Measurements from ENCODE around the gene HSPA2.

The HSPA2 gene

DNA sequence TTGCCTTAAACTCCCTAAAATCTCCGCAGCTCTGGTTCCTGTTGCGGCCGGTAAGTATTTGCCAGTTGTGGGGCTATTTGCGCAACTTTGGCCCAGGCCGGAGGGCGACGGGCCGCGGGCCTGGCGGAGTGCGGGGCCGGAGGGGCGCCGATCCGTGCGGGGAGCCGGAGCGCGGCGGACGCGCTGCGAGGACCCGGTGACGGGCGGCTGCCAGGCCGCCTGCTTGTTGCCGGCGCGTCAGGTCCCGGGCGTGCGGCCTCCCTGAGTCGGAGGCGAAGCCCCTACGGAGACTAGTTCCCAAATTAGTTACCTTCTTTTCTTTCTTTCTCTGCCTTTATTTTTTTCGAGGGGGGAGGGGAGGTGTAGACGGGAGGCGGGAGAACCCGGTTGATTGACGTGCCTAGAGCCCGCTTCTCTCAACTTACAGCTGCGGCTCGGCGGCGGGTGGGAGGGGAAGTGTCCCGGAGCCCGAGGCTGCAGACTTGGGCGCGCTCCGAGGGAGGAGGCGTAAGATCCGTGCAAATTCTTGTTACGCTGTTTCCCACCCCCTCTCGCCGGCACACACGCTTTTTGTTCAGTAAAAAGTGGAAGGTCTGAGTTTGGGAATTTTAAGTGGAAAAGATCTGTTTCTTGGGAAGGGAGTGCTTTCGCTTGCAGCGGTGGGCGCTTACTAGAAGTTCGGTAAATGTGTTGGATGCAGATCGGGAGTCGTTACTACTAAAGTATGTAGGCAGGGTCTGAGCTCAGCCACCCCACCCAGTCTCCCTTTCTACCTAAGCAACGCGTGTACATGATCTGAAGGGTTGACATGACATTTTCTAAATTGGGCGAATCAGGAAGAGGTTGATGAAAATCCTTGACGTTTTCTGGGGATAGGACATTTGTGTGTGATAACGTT is 35.4 kb upstream of the HSPA2 start:
- TF ChIP-seq, protein P1, sequence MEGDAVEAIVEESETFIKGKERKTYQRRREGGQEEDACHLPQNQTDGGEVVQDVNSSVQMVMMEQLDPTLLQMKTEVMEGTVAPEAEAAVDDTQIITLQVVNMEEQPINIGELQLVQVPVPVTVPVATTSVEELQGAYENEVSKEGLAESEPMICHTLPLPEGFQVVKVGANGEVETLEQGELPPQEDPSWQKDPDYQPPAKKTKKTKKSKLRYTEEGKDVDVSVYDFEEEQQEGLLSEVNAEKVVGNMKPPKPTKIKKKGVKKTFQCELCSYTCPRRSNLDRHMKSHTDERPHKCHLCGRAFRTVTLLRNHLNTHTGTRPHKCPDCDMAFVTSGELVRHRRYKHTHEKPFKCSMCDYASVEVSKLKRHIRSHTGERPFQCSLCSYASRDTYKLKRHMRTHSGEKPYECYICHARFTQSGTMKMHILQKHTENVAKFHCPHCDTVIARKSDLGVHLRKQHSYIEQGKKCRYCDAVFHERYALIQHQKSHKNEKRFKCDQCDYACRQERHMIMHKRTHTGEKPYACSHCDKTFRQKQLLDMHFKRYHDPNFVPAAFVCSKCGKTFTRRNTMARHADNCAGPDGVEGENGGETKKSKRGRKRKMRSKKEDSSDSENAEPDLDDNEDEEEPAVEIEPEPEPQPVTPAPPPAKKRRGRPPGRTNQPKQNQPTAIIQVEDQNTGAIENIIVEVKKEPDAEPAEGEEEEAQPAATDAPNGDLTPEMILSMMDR (conservative IDR thresholded peaks at IDR 0.05; ENCODE audit: control insufficient read depth, insufficient read depth, low read depth, low read length) = no peak
- DNase-seq (ENCODE audit: low read depth) = peak; percentile 79
- peak overlapping the region; percentile 75 for H3K4me3 ChIP-seq (ENCODE audit: control insufficient read depth, low read depth, low read length)

DNA sequence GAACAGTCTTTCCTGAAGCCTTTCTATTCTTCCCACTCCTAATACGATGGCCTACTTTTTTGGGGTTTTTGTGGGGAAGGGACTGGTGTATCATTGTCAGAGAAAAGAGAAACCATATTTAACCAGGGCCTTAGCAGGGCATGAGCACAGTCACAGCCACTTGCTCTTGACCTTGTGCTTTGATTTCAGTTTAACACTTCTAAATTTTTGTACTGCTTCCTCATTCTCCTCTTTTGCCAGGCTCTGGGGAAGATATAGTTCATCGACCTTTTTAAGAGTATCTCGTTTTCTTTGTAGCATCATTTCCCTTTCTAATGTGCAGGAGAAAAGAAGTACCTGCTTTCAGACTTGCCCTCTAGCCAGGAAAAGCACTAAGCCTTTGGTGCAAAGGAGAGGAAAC is 33.8 kb upstream of the HSPA2 start:
- DNase-seq (ENCODE audit: low read depth) = no peak
- peak overlapping the region; percentile 21 for H3K4me3 ChIP-seq (ENCODE audit: control insufficient read depth, low read depth, low read length)
- TF ChIP-seq, protein P1 (conservative IDR thresholded peaks at IDR 0.05; ENCODE audit: control insufficient read depth, insufficient read depth, low read depth, low read length) = no peak

DNA sequence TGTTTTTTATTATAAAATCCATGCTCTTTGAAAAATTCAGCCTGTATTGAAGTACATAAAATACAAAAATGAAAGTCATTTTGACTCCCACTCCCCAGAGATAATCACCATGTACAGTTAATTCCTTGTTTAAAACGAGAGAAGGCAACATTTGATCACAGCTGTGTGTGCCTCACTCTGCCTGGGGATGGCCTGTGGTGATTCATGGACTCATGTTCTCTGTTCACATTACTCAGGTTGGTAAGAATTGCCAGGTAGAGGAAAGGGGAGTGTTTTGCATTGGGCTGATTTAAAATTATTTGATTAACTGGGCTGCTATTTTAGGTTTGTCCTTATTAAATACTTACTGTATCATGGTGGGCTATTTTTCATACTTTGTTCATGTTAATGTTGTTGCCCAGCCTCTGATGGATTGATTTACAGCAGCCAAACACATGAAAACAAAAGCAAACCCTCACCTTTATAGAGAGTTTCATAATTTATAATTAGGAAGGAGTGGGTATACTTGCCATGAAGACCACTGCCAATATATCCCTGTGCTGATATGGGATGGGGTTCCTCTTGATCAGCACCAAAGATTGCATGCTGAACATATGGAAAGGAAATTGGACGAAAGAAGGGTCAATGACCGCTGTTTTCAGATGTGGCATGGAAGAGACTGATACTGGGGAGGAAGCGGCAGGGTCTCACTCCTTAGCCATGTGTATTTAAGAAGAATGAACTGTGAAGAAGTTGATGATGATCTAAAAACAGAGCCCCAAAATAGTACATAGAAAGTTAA is 33.0 kb upstream of the HSPA2 start:
- peak; percentile 75 for DNase-seq (ENCODE audit: low read depth)
- H3K4me3 ChIP-seq (ENCODE audit: control insufficient read depth, low read depth, low read length) = no peak overlapping the region
- TF ChIP-seq, protein P1 (conservative IDR thresholded peaks at IDR 0.05; ENCODE audit: control insufficient read depth, insufficient read depth, low read depth, low read length) = no peak

DNA sequence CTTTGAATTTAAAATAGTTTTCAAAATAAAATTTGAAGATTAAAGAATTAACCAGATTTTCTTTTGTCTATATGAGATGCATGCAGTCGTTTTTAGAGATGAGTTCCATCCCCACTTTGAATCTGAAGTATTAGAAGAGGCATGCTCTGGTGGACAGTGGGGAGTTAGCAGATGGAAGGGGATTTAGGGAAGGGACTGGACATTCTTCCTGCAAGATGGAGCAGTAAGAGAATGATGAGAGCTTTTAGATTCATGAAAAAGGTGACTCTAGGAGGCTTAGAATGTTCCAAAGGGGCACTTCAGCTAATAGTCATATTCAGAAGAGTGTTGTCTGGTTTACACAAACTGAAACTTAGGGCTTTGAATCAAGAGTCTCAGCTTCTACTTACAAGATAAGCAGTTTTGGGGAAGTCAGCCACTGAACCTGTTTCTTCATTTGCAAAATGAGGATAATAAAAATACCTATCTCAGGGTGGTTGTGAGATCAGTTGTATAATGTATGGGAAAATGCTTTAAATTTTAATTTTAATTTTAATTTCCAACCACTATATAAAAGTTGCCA is 32.2 kb upstream of the HSPA2 start:
- no peak for DNase-seq (ENCODE audit: low read depth)
- H3K4me3 ChIP-seq (ENCODE audit: control insufficient read depth, low read depth, low read length) = no peak overlapping the region
- TF ChIP-seq, protein P1 (conservative IDR thresholded peaks at IDR 0.05; ENCODE audit: control insufficient read depth, insufficient read depth, low read depth, low read length) = no peak

DNA sequence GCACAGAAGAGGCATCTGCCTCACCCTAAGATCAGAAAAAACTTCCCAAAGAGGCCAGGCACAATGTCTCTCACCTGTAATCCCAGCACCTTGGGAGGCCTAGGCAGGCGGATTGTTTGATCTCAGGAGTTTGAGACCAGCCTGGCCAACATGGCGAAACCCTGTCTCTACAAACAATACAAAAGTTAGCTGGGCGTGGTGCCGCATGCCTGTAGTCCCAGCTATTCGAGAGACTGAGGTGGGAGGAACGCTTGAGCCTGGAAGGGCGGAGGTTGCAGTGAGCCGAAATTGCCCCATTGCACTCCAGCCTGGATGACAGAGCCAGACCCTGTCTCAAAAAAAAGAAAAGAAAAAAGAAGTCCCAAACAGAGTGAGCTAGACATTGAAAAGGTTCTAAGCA is 31.5 kb upstream of the HSPA2 start:
- TF ChIP-seq, protein P1 (conservative IDR thresholded peaks at IDR 0.05; ENCODE audit: control insufficient read depth, insufficient read depth, low read depth, low read length) = no peak

DNA sequence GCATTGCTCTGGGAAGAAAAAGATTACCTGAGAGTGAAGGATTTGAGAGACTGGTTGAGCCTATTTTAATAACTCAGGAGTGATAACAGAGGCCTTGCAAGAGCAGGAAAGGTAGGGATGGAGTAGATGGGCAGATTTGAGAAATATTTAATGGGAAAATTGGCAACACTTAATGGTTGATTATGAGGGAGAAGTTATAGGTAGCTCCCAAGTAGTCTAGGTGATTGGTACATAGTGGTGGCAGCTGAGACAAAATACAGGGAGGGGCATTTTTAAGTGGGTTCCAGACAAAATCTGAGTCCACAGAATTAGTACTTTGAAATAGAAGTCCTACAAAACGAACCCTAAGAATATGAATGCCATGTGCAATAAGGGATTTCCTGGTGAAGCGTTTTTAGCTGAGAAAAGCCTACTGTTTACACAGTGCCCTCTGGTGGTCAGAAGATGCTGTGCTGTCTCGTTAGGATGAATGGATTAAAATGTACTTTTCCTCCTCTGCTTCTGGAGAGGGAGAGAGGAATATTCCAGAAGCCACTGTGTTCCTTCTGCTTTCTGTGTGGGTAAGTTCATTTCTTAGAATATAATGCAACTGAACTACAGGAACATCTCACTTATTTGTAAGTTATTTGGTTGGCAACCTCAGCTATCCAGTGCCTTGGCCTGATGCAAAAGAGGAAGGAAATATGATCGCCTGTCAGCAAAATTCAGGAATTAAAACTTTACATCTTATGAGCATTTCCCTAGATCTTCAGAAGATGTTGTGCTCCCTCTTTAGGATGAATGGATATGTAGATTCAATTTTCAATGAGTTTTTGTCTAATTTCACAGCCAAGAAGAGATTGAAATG is 29.5 kb upstream of the HSPA2 start:
- H3K4me3 ChIP-seq (ENCODE audit: control insufficient read depth, low read depth, low read length) = no peak overlapping the region
- DNase-seq (ENCODE audit: low read depth) = peak; percentile 76
- TF ChIP-seq, protein P1 (conservative IDR thresholded peaks at IDR 0.05; ENCODE audit: control insufficient read depth, insufficient read depth, low read depth, low read length) = peak; percentile 98

More for the DNA sequence above, 31.5 kb upstream of the HSPA2 start:
- DNase-seq (ENCODE audit: low read depth) = no peak
- H3K4me3 ChIP-seq (ENCODE audit: control insufficient read depth, low read depth, low read length) = no peak overlapping the region
